HG02943 (cell line): ENCODE data around the gene KRT24.
"Not testable (repeated sequence)": the region's sequence is repeated elsewhere in the genome, so short reads cannot be mapped to it uniquely, and the experiment has no call there.

Experiments used
- ATAC-seq: cut with Tn5 transposase; IDR thresholded peaks from one replicate; pipeline ENCODE4 v1.9.1; 2021; ENCODE audit warnings: mild to moderate bottlenecking, low read depth, moderate library complexity; ENCODE audit not compliant: unreplicated experiment

KRT24 gene

DNA sequence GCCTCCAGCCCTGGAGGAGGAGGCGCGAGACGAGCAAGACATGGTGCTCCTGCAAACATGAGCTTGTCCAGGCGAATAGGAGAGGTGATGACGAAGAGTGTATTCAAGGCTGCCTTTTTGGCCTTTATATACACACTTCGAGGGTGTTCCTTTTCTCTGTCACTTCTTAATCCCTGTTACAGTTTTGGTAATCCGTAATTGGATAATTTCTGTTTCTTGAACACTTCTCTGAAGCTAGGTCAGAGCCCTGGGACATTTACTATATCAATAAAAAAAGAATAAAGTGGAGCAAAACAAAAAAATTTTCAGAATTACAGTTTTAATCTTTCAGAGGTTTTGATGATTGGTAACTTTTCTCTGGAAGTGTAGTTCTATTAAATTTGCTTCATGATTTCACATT, at the start of gene KRT24:
KRT24 (minus strand) TSS at position 101 of the 400 bp plus-strand sequence; CDS start at position 42, 59 bp downstream.
- ATAC-seq, result no peak

DNA sequence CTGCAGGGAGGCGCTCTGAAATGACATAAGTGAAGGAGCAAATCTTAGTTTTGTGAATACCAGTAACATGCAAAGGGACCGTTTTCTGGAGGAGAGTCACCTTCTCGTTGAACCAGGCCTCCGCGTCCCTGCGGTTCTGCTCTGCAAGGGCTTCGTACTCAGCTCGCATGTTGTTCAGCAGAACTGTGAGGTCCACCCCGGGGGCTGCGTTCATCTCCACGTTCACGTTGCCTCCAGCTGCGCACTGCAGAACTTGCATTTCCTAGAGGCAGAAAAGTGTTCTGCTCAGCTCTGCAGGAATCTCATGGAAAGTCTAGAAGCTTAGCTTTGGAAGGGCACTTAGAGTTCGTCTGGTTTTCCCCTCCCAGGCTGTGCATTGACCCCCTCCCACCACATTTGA, 47.5 kb upstream of the KRT24 start:
- ATAC-seq, result no peak

DNA sequence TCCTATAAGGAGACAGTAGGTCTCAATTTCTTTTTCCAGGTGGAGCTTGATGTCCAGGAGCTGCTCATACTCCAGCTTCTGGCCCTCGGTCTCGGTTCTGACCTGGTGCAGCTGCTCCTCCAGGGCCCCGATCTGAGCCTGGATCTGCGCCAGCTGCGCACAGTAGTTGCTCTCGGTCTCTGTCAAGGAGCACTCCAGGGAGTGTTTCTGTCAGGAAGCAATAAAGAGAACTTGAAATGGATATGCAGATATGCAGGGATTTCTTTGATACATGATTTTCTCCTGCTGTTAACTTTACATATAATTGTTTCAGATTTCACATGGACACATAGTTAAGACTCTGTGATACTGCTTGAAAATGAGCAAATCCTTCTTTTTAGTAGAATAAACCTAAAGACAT, 46.8 kb upstream of the KRT24 start:
- ATAC-seq, result no peak

DNA sequence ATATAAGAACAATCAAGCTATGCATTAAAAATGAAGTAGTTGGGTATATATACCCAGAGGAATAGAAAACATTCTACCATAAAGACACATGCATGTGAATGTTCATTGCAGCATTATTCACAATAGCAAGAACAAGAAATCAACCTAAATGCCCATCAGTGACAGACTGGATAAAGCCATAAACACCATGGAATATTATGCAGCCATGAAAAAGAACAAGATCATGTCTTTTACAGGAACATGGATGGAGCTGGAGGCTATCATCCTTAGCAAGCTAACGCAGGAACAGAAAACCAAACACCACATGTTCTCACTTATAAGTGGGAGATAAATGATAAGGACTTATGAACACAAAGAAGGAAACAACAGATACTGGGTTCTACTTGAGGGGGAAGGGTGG, 45.1 kb upstream of the KRT24 start:
- not testable (repeated sequence) for ATAC-seq

DNA sequence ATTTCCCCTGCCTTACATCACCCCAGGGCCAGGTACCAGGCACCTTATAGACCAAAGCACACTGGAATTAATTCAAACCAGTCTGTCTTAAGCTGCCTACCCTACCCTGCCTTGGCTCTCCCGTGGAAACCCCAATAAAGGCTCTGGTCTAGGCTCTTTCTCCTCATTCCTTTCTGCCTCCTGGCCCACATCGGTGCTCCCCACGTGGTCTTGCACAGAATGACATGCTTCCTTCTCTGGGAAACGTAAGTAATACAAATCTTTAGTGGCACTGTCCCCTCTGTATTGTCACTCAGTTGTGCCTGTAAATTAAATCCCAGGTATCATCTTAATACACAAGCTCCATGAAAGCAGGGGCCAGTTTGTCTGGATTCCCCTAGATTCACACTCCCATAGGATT, 35.0 kb upstream of the KRT24 start:
- no peak for ATAC-seq

DNA sequence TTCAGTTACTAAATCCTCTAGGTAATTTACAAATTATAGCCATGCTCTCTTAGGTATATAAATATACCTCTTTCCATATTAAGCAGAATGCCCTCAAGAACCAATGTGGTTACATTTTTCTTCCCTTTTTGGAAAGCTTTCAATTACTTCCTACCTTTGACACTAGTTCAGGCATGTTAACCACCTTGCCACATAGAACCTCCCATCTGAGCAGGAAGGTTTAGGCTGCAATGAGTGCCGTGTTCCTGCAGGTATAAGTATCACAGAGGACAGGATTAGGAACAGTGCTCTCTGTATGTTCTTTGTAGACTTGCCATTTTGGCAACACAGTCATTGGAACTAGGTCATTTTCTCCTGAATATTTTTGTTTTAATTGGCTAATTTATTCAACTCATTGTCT, 31.5 kb upstream of the KRT24 start:
- ATAC-seq, result no peak

DNA sequence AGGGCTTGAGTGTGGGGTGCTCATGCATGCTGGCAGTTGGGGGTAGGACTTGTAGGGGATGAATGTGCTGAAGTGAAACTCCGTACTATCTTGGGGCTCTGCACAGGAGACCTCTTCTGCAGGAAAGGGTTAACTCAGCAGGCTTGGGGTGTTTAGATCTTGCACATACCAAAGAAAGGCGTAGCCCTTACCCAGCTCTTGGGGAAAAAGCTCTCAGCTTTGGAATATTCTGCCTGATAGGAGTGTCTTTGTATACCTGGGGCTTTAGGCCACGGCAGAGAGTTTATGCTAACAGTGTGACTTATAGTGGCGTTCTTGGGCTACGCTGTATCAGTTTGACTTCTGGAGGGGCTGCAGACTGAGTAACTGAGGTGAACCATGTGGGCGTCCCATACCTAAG, 30.5 kb upstream of the KRT24 start:
- ATAC-seq, result no peak

DNA sequence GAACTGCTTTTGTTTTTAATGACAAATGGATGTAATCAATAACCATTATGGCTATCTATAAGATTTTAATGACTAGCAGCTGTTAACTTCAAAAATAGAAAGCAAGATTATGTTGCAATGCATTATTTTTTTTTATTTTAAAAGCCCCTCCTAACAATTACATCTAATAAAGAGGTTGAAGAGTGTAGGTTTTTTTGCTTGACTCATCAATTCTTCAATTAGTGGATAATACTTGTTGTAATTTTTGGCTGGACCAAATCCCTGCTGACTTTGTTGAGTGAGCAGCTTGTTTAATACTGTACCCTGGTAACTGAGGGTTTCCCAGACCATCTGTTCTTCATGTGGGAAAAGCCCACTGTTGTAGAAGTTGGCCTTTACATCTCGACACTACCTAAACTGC, 27.4 kb upstream of the KRT24 start:
- ATAC-seq, result no peak

DNA sequence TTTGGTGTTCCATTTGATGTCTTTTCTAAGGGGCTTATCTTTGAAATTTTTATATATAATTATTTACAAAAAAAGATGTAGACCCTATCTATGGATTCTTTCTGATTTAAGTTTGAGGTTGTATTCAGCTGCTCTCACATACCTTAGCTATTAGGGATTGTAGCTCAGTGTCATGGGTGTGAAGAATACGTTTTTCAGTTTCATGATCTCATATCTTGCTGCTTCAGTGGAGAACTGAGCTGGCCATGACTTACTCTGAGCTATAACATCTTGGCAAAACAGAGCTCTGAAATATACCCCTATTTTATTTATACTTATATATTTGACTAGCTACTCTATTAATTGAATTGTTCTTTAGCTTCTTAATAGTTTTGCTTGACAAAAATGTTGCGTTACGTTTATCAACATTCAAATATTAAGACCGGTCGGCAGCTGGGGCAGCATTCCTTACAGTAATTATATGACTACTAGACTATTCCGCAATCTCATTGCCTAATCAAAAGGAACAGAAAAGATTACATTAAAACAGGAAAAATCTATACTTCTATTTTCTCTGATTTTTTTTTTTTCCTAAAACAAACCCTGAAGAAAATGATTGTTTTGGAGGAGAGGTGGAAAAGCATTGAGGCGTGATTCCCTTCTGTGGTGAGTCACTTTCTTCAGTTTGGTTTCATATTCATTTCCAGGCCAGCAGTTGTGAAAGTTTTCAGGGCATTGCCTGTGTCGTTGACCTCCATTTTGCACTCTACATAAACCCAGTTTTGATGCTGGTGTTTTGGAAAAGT, 24.1 kb upstream of the KRT24 start:
- ATAC-seq, result no peak

DNA sequence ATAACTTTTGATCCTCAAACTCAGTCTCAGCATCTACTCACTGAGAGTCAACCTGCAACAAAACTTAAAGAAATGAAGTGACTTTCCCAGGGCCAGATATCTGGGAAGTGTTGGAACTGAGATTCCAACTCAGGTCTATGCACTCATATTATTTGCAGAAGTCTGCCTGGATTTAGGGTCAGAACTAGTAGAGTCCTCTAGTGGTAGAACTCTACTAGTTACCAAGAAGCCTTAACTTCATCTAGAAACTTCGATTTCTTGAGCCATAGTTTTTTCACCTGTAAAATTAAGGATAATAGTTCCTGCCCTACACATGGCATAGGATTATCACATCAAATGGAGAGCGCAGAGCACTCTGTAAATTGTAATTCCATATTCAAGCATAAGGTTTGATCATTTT, 23.4 kb upstream of the KRT24 start:
- ATAC-seq, result no peak

DNA sequence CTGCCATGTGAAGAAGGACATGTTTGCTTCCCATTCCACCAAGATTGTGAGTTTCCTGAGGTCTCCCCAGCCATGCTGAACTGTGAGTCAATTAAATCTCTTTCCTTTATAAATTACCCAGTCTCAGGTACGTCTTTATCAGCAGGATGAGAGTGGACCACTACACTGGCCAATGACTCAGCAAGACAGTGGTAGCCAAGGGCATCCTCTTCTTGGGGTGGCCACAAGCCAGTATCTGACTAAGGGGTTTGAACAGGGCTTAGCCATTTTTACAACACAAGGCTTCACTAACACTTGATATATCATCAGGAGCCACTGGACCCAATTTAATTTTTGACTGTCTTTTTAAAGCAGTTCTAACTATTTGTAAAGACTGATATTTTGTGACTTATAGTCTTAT, 21.1 kb upstream of the KRT24 start:
- no peak for ATAC-seq

DNA sequence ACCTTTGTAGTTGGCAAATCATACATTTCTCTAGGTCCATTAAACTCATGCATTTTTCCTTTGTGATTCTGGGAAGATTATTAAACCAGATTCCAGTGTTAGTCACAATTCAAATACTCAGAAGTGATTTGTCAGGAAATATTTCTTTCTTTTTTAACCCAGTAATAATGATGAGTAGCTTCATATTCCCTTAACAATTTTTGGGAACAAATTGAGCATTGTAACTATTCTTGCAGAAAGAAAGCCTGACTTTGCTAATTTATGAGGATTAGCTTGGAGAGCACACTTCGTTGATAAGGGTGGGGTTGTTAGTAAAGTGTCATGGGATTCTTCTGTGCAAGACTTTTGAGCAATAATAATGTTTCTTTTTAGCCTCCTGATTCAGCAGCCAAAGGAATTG, 18.7 kb upstream of the KRT24 start:
- no peak for ATAC-seq

DNA sequence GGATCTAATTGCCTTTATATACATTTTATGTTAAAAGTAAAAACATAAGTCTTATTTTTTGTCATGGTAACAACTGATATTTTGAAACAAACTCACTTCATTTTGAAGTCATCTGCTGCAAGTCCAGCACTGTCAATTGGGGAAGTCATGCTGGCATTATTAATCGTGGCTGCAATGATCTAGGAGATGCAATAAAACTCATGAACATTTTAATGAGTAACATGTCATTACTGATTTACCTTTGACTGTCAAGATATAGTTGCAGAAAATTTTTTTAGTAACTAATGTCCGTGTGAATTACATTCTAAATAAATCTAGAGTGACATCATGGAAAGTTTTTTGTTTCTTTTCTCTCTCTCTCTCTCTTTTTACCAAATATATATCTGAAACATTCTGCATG, 17.3 kb upstream of the KRT24 start:
- no peak for ATAC-seq

DNA sequence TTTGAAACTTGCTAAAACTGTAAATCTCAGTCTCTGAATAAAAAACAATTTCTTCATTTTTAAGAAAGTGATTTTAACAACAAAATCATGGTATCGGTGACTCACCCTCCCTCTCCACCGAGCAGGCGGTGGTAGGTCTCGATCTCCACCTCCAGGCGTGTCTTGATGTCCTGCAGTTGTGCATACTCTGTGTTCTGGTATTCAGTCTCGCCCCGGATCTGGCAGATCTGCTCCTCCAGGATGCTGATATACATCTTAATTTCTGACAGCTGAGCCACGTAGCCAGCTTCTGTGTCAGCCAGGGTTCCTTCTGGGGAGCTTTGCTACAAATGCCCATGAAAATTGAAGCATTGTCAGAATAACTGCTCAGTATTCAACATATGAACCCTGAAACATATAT, 15.4 kb upstream of the KRT24 start:
- no peak for ATAC-seq

DNA sequence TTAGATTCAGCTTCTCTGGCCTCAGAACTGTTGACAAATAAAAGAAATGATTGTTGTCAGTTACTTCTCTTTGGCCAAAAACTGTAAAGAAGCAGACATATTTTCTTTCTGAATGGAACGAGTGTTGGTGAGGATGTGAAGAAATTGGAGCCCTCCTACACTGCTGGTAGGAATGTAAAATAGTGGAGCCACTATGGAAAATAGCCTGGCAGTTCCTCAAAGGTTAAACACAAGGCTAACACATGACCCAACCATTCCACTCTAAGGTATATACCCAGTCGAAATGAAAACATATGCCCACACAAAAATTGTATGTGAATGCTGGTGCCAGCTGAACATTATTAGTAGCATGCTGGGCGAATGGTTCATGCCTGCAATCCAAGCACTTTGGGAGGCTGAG, 14.2 kb upstream of the KRT24 start:
- no peak for ATAC-seq

DNA sequence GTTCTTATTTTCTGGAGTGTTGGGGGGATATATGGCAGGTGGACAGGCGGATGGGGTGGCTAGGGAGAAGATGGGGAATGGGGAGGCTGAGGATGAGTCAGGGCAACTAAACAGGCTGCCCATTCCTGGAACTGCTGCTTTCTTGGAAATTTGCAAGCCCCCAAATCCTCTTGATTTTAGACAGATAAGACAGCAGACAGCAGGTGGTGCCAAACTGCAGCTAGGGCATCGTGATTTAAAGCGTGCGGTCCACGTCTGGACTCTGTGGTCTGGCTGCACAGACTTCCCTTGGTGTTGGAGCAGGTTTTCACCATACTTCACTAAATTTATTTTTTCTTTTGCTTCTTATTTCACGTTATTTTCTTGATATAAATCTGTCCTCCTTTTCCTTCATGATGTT, 10.9 kb upstream of the KRT24 start:
- ATAC-seq, result no peak

DNA sequence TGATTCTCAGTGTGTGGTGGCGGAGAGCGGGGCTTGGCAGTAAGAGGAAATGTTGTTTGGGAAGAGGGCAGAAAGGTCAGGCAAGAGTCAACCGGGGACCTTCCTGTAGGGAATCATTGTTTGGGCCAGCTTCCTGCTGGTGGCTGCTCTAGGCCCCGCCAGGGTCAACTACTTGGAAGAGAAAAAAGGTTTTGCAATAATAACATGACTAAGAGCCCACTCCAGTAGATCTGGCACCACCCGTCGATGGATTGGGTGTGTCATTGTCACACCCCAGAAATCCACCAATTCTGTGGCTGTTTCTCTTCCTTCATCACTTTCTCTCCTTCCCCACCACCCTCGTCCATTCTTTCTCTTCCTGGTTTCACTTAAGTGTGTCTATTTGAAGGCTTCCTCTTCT, 4.2 kb upstream of the KRT24 start:
- no peak for ATAC-seq

DNA sequence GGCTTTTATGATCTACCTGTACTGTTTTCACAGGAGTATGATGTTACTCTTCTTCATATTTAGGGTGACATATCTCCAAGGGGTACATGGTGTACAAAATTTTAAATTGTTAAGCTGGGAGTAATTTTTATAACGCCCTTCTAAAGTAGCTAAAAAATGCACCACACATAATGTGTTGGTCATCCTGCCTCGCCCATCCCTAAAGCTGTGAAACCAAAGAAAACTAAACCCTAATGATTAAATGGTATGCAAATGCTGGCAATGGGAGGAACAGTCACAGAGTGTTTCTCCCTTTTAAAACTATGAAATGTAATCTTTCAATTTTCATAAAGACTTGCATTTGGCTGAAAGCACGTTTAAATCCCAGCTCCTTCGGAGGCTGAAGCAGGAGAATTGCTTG, 2.0 kb upstream of the KRT24 start:
- ATAC-seq, result no peak

DNA sequence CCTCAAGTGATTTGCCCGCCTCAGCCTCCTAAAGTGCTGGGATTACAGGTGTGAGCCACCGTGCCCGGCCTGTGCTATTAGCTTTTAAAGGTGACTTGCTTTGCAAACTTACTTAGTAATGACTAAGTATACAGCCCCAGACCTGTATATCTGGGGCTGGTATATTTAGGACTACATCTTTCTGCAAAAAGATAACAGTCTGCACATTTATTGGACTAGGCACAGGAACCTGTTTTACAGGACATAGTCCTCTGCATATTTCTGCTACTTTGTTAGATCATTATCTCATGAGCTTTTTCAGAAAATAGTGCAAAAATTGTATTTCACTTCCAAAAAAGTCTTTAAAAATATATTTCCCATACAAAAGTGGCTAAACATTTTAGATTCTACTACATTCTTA, 1.3 kb downstream of the KRT24 start:
- ATAC-seq, result no peak

DNA sequence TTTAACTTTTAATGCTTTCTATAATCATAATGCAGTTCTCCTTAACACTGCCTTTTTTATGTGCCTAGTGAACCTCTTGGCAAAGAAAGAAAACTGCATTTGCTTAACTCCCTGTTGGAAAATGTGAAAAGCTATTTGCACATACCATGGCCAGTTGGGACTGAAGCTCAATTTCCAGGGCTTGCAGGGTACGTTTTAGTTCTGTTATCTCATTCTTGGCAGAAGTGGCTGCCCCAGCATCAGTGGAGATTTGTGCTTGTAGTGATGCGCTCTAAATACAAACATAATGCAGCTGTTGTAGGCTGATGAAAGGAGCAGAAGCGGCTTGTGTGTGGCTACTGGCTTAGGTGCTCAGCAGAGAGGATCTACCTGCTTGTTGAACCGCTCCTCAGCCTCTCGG, 3.7 kb downstream of the KRT24 start:
- ATAC-seq, result no peak

DNA sequence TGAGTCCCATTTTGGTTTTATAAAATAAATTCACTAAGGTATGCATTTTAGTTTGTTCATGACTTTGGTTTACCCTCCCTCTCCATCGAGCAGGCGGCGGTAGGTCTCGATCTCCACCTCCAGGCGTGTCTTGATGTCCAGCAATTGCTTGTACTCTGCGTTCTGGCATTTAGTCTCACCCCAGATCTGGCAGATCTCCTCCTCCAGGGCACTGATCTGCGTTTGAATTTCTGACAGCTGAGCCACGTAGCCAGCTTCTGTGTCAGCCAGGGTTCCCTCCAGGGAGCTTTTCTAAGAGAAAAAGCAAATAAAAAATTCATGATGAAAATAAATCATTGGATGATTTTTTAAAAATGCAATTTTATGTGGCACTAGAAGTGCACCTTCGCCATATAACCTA, 4.2 kb downstream of the KRT24 start:
- ATAC-seq, result no peak

DNA sequence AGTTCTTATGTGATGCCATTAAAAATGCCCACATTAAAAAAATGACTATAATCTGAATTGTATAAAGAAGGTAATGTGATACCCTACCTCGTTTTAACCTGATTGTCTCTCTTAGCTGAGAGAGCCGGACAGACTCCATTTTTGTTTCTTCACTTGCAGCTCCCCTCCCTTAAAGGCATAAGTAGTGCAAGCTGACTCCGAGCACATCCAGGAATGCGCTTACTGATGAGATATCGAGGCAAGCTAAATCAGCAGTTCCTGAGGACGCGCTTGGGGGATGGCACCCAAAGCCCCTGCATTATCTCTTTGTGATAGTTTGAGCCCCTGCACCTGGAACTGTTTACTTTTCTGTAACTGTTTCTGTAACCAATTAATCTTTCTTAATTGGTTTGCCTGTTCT, 6.3 kb downstream of the KRT24 start:
- ATAC-seq, result no peak

DNA sequence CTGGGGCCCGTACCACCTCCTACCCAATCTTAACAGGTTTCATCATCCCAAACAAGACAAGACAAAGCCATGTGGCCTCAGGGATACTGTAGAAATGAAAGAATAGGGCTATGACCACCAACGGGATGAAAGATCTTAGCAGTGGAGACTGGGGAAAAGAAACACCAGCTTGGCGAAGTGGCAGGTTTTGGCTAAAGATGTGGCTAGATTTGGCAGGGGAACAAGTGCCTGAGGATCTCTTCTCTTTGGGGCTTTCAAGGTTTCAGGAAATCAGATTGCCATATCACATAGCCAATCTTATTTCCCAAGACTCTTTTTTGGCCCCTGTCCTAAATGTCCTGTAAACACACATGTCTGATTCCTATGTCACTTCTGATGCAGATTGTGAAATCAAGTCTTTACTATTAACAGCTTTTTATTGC, 6.9 kb downstream of the KRT24 start:
- no peak for ATAC-seq
